Activated CD8-positive, alpha-beta T cell treated with anti-CD3 and anti-CD28 coated beads, Interleukin-2, amount 10 ng/mL, durations not matched to agents 7 days and 5 days (primary cell): ENCODE data around the gene MIB2. TPM values are rescaled to one million over a fixed set of nuclear protein-coding genes. Genes with fewer than 3 reads are reported as not detected.
"Not testable (repeated sequence)": the region's sequence is repeated elsewhere in the genome, so short reads cannot be mapped to it uniquely, and the experiment has no call there.

Source experiments
- ATAC-seq: fragments of 150-1000 bp; cut with Tn5 transposase; one replicate; pipeline ENCODE4 v1.10.0; 2021; ENCODE audit warnings: moderate library complexity
- CTCF ChIA-PET: fragments of 350-600 bp; sonication (Branson Sonifier 250); formaldehyde crosslinking; loops from one replicate; lab custom pipeline; 2021; ENCODE audit warnings: antibody characterized with exemption; lab: Charles Lee
- POLR2A ChIA-PET: fragments of 350-600 bp; sonication (Branson Sonifier 250); formaldehyde crosslinking; loops from one replicate; lab custom pipeline; 2021; ENCODE audit warnings: antibody characterized with exemption; lab: Charles Lee
- DNase-seq: peaks from one replicate; pipeline ENCODE4 v3.0.0-alpha.2; 2020
- H3K27ac Mint-ChIP-seq: one replicate; pipeline ENCODE4 v1.8.0; 2021; ENCODE audit warnings: mild to moderate bottlenecking, mixed read lengths
- H3K27me3 Mint-ChIP-seq: one replicate; pipeline ENCODE4 v1.8.0; 2021; ENCODE audit warnings: low read depth, mixed read lengths
- H3K36me3 Mint-ChIP-seq: one replicate; pipeline ENCODE4 v1.8.0; 2021; ENCODE audit warnings: low read depth, mixed read lengths
- H3K4me1 Mint-ChIP-seq: one replicate; pipeline ENCODE4 v1.8.0; 2021; ENCODE audit warnings: low read depth, mixed read lengths
- H3K4me3 Mint-ChIP-seq: one replicate; pipeline ENCODE4 v1.8.0; 2021; ENCODE audit warnings: mild to moderate bottlenecking, mixed read lengths
- H3K9me3 Mint-ChIP-seq: one replicate; pipeline ENCODE4 v1.8.0; 2022; ENCODE audit warnings: mixed read lengths; ENCODE audit not compliant: insufficient read depth
- total RNA-seq, 2 experiments: library from RNA; stranded (reverse); gene quantifications; one replicate each; pipeline ENCODE4 v1.2.3, GENCODE V29; 2021

The MIB2 gene
- total RNA-seq, 2 experiments from 2014 or later: 49.3 to 50.7 TPM

- ChIA-PET CTCF (interaction anchor here (2.2 kb wide), 1 partner anchor 9 kb away, joined by 14 read pairs; no protein-coding TSS in a partner anchor), POLR2A (interaction anchor here (0.7 to 1.1 kb wide), 2 partner anchors 8 to 58 kb away, joined by 6 read pairs; no protein-coding TSS in a partner anchor)
- Mint-ChIP-seq H3K27me3 (no peaks in the 10 kb centered on the region), H3K4me1 (peaks cover 8% of the 10 kb centered on the region), H3K27ac (no peak overlapping the region), H3K4me3 (no peak overlapping the region), H3K9me3 (no peaks in the 10 kb centered on the region), H3K36me3 (peaks cover 41% of the 10 kb centered on the region)
- ATAC-seq (no peak), DNase-seq (no peak)
Measured at GRCh38 chr1:1669468-1670440, 54.5 kb downstream of the MIB2 start.

- ChIA-PET CTCF (no interaction called here), POLR2A (no interaction called here)
Measured at GRCh38 chr1:1670866-1671265, 55.6 kb downstream of the MIB2 start.

GRCh38 chr1:1671365-1672119 is 56.2 kb downstream of the MIB2 start:
- POLR2A ChIA-PET: no interaction called here
- CTCF ChIA-PET: no interaction called here
- no peak for ATAC-seq
- Mint-ChIP-seq H3K4me3 (no peak overlapping the region), H3K36me3 (peaks cover 34% of the 10 kb centered on the region), H3K27me3 (no peaks in the 10 kb centered on the region), H3K9me3 (no peaks in the 10 kb centered on the region), H3K4me1 (peaks cover 8% of the 10 kb centered on the region), H3K27ac (no peak overlapping the region)
- no peak for DNase-seq

More at GRCh38 chr1:1670866-1671265, 55.6 kb downstream of the MIB2 start:
- Mint-ChIP-seq H3K9me3 (no peaks in the 10 kb centered on the region), H3K36me3 (peaks cover 40% of the 10 kb centered on the region), H3K4me1 (peaks cover 8% of the 10 kb centered on the region), H3K27me3 (no peaks in the 10 kb centered on the region), H3K27ac (no peak overlapping the region), H3K4me3 (no peak overlapping the region)
- DNase-seq: no peak
- no peak for ATAC-seq

- ChIA-PET CTCF (no interaction called here), POLR2A (no interaction called here)
- ATAC-seq (no peak), DNase-seq (no peak)
- Mint-ChIP-seq H3K4me1 (peaks cover 10% of the 10 kb centered on the region), H3K4me3 (no peak overlapping the region), H3K36me3 (peaks cover 36% of the 10 kb centered on the region), H3K27me3 (no peaks in the 10 kb centered on the region), H3K27ac (no peak overlapping the region), H3K9me3 (no peaks in the 10 kb centered on the region)
Measured at GRCh38 chr1:1672181-1672965, 57.1 kb downstream of the MIB2 start.

- H3K4me3 Mint-ChIP-seq, H3K27ac Mint-ChIP-seq, ATAC-seq, H3K27me3 Mint-ChIP-seq, CTCF ChIA-PET, DNase-seq, POLR2A ChIA-PET, H3K9me3 Mint-ChIP-seq: not testable (repeated sequence)
- Mint-ChIP-seq H3K4me1 (peaks cover 28% of the 10 kb centered on the region), H3K36me3 (peaks cover 32% of the 10 kb centered on the region)
Measured at GRCh38 chr1:1674806-1675205, 59.5 kb downstream of the MIB2 start.

- CTCF ChIA-PET, POLR2A ChIA-PET, H3K27ac Mint-ChIP-seq, H3K27me3 Mint-ChIP-seq, H3K4me3 Mint-ChIP-seq, ATAC-seq, DNase-seq, H3K9me3 Mint-ChIP-seq: not testable (repeated sequence)
- peaks cover 26% of the 10 kb centered on the region for H3K4me1 Mint-ChIP-seq
- H3K36me3 Mint-ChIP-seq: peaks cover 29% of the 10 kb centered on the region
Measured at GRCh38 chr1:1675218-1675617, 59.9 kb downstream of the MIB2 start.

GRCh38 chr1:1676087-1676486 is 60.8 kb downstream of the MIB2 start:
- DNase-seq, H3K27ac Mint-ChIP-seq, H3K27me3 Mint-ChIP-seq, POLR2A ChIA-PET, ATAC-seq, H3K4me3 Mint-ChIP-seq, H3K9me3 Mint-ChIP-seq, CTCF ChIA-PET: not testable (repeated sequence)
- Mint-ChIP-seq H3K36me3 (peaks cover 27% of the 10 kb centered on the region), H3K4me1 (peaks cover 26% of the 10 kb centered on the region)

- peak overlapping the region; percentile 89 for H3K4me3 Mint-ChIP-seq
- no peaks in the 10 kb centered on the region for H3K27me3 Mint-ChIP-seq
- ChIA-PET POLR2A (interaction anchor here (0.6 to 2.1 kb wide), 9 partner anchors 8 to 302 kb away, joined by 3 to 10 read pairs (median 3); partner anchors contain the start of genes AURKAIP1 and MIB2), CTCF (interaction anchor here (0.7 to 2.2 kb wide), 17 partner anchors 9 to 231 kb away, joined by 3 to 20 read pairs (median 4); partner anchors contain the start of gene MIB2)
- H3K27ac Mint-ChIP-seq: peak overlapping the region; percentile 98
- H3K36me3 Mint-ChIP-seq: peaks cover 19% of the 10 kb centered on the region
- ATAC-seq: peak; percentile 69
- H3K9me3 Mint-ChIP-seq: no peaks in the 10 kb centered on the region
- DNase-seq: peak; percentile 70
- peaks cover 26% of the 10 kb centered on the region for H3K4me1 Mint-ChIP-seq
Measured at GRCh38 chr1:1677718-1678580, 62.6 kb downstream of the MIB2 start.

- POLR2A ChIA-PET: interaction anchor here (0.6 to 2.1 kb wide), 9 partner anchors 9 to 309 kb away, joined by 3 to 10 read pairs (median 4); partner anchors contain the start of gene MIB2
- peaks cover 26% of the 10 kb centered on the region for H3K4me1 Mint-ChIP-seq
- H3K27ac Mint-ChIP-seq: peak overlapping the region; percentile 98
Measured at GRCh38 chr1:1678581-1679380, 63.5 kb downstream of the MIB2 start.

More at GRCh38 chr1:1678581-1679380, 63.5 kb downstream of the MIB2 start:
- Mint-ChIP-seq H3K36me3 (peaks cover 20% of the 10 kb centered on the region), H3K27me3 (no peaks in the 10 kb centered on the region), H3K9me3 (no peaks in the 10 kb centered on the region), H3K4me3 (peak overlapping the region; percentile 89)
- CTCF ChIA-PET: interaction anchor here (0.7 to 2.2 kb wide), 17 partner anchors 9 to 230 kb away, joined by 3 to 20 read pairs (median 4); partner anchors contain the start of gene MIB2
- DNase-seq (peak; percentile 88), ATAC-seq (peak; percentile 82)
